NT2/D1 (cell line): ENCODE measurements around the gene CACNA2D3.

Source experiments
- SUZ12 ChIP-seq: IDR thresholded peaks from 2 replicates; pipeline ENCODE4 v1.6.1; 2011; ENCODE audit not compliant: insufficient read length, insufficient read depth; ENCODE audit errors: extremely low read depth
- YY1 ChIP-seq: IDR thresholded peaks from 2 replicates; pipeline ENCODE4 v1.6.1; 2011; ENCODE audit not compliant: insufficient read length, insufficient read depth
- ZNF274 ChIP-seq: IDR thresholded peaks from 2 replicates; pipeline ENCODE4 v1.6.1; 2011; ENCODE audit warnings: mild to moderate bottlenecking, low read depth, low read length

- TF ChIP-seq YY1 (no peak), ZNF274 (no peak), SUZ12 (no peak)
These were observed 611.0 kb downstream of the CACNA2D3 start for GRCh38 chr3:54733106-54734006.
